Measurements from ENCODE around the gene SERPINA4. TPM values are rescaled to one million over a fixed set of nuclear protein-coding genes. Genes with fewer than 3 reads are reported as not detected.

The SERPINA4 gene
- total and polyA plus RNA-seq, 2 of the 8 experiments (the other 6 are each of a cell fraction or from before 2014, with no cell fraction given): not detected

DNA sequence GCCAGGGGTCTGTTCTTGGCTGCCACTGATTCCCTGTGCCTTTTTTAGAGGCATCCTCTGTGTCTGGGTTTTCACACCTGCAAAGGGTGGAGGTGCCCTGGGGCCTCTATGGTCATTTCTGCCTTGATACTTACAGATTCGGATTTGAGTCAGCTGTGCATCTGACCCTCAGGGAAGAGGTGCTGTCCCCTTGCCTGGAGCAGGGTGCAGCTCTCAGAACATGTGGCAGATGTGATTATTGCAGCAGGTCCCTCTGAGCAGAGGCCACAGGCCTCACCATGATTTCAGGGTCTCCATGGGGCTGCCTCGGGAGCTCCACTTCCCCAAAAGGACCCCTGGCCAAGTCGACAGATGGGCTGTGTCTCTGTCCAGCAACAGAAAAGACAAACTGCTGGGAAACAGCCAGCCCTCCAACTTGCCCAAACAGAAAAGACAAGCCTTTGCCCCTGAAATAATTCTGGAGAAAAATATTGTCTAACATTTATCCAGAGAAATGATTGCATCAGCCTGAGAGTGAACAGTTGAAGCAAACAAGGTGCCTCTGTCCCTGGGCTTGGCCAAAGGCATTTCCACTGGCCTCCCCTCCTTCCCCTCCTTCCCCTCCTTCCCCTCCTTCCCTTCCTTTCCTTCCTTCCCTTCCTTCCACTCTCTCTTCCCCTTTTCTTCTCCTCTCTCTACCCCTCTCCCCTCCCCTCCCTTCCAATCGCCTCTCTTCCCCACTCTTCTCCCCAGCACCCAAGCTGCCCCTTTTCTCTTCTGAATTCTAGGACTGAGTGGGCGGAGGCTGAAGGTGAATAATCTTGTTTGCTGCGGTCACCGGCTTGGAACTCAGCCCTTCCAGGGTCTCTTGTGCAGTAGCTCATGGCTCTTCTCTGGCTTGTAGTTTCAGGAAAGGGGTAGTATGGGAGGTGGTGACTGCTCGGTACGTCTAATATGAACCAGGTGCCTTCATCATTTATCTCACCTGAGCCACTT is 51.6 kb downstream of the SERPINA4 start (continued):
- TF ChIP-seq CHD7 (IDR thresholded peaks at IDR 0.05; ENCODE audit: insufficient replicate concordance, low read length) (no peak), BCL11A (IDR thresholded peaks at IDR 0.05; ENCODE audit: low read depth in 2 of 2, low read length in 2 of 2) (no peak), MAX (IDR thresholded peaks at IDR 0.05) (no peak), SP2 (IDR thresholded peaks at IDR 0.05; ENCODE audit: low read length) (no peak), EZH2 (IDR thresholded peaks at IDR 0.05; ENCODE audit: low read depth, low read length, severe bottlenecking) (no peak), HDAC6 (IDR thresholded peaks at IDR 0.05; ENCODE audit: low read depth, low read length) (no peak), CREB1 (IDR thresholded peaks at IDR 0.05) (no peak), KDM1A (IDR thresholded peaks at IDR 0.05; ENCODE audit: borderline replicate concordance, low read length) (no peak), SP1 (IDR thresholded peaks at IDR 0.05; ENCODE audit: low read depth, low read length) (no peak), KDM4A (IDR thresholded peaks at IDR 0.05; ENCODE audit: low read depth, low read length, severe bottlenecking) (no peak)

Measured in H1 (cell line).